IMR-90 (cell line): ENCODE results near the gene SNX3. TPM values are rescaled to one million over a fixed set of nuclear protein-coding genes. Genes with fewer than 3 reads are reported as not detected.

Experiments
- ATAC-seq: fragments of 200-7000 bp; cut with Tn5 transposase; 2 replicates; pipeline ENCODE4 v1.9.1; 2020; ENCODE audit warnings: low read depth, mild to moderate bottlenecking, moderate library complexity
- BruUV-seq: library from RNA; stranded (reverse); fragments of 400-500 nt; replicated peaks from 2 replicates; lab custom pipeline; 2021; lab: Mats Ljungman, UMichigan
- CTCF ChIA-PET: fragments of 300-600 bp; formaldehyde crosslinking; extraction: SDS; loops from one replicate; lab custom pipeline; 2021; ENCODE audit warnings: antibody characterized with exemption; lab: Yijun Ruan, JAX
- POLR2A ChIA-PET: fragments of 300-600 bp; sonication (Branson Sonifier 250); formaldehyde crosslinking; loops from one replicate; lab custom pipeline; 2022; ENCODE audit warnings: antibody characterized with exemption; ENCODE audit not compliant: unreplicated experiment; lab: Charles Lee
- DNase-seq: peaks from one replicate; pipeline ENCODE4 v3.0.0; 2013
- H2AFZ ChIP-seq: replicated peaks from 2 replicates; pipeline ENCODE3; 2013; ENCODE audit warnings: low read length, mild to moderate bottlenecking; ENCODE audit not compliant: poor library complexity
- H2AK5ac ChIP-seq: 2 replicates; pipeline ENCODE4 v1.6.1; 2013; ENCODE audit warnings: low read depth, low read length, inconsistent platforms
- H2AK9ac ChIP-seq: replicated peaks from 2 replicates; pipeline ENCODE3; 2013; ENCODE audit warnings: mild to moderate bottlenecking, low read depth, low read length, moderate library complexity; ENCODE audit not compliant: poor library complexity
- H2BK120ac ChIP-seq: 2 replicates; pipeline ENCODE4 v1.6.1; 2013; ENCODE audit warnings: low read depth, low read length, inconsistent platforms
- H2BK15ac ChIP-seq: 3 replicates; pipeline ENCODE4 v1.6.1; 2013; ENCODE audit warnings: low read depth, low read length, inconsistent platforms
- H2BK20ac ChIP-seq: 2 replicates; pipeline ENCODE4 v1.6.1; 2013; ENCODE audit warnings: low read depth, mild to moderate bottlenecking, inconsistent platforms, low read length, moderate library complexity
- H2BK5ac ChIP-seq: 2 replicates; pipeline ENCODE4 v1.6.1; 2013; ENCODE audit warnings: mild to moderate bottlenecking, low read depth, low read length, inconsistent platforms; ENCODE audit not compliant: poor library complexity, severe bottlenecking
- H3K14ac ChIP-seq: replicated peaks from 2 replicates; pipeline ENCODE4 v1.6.1; 2013; ENCODE audit warnings: low read depth, low read length, inconsistent platforms
- H3K18ac ChIP-seq: 2 replicates; pipeline ENCODE4 v1.6.1; 2013; ENCODE audit warnings: low read depth, low read length, control low read depth
- H3K23ac ChIP-seq: 2 replicates; pipeline ENCODE4 v1.6.1; 2013; ENCODE audit warnings: low read depth, low read length, inconsistent platforms
- H3K27ac ChIP-seq: 2 replicates; pipeline ENCODE4 v1.5.1; 2013; ENCODE audit warnings: mild to moderate bottlenecking, control low read depth, low read length; ENCODE audit not compliant: insufficient read depth
- H3K27me3 ChIP-seq: 2 replicates; pipeline ENCODE4 v1.6.1; 2013; ENCODE audit warnings: low read length; ENCODE audit not compliant: control insufficient read depth, insufficient read depth
- H3K36me3 ChIP-seq: 2 replicates; pipeline ENCODE4 v1.6.1; 2013; ENCODE audit warnings: low read length, mixed read lengths; ENCODE audit not compliant: control insufficient read depth, insufficient read depth
- H3K4ac ChIP-seq: 2 replicates; pipeline ENCODE4 v1.6.1; 2013; ENCODE audit warnings: low read depth, low read length, inconsistent platforms
- H3K4me1 ChIP-seq: 2 replicates; pipeline ENCODE4 v1.6.1; 2013; ENCODE audit warnings: low read length, mixed read lengths; ENCODE audit not compliant: control insufficient read depth, insufficient read depth
- H3K4me2 ChIP-seq: 2 replicates; pipeline ENCODE4 v1.6.1; 2013; ENCODE audit warnings: low read depth, mild to moderate bottlenecking, control low read depth, low read length, moderate library complexity
- H3K4me3 ChIP-seq: 2 replicates; pipeline ENCODE4 v1.5.1; 2013; ENCODE audit warnings: low read depth, mild to moderate bottlenecking, control low read depth, low read length, moderate library complexity; ENCODE audit not compliant: insufficient read depth
- H3K56ac ChIP-seq: 2 replicates; pipeline ENCODE4 v1.6.1; 2013; ENCODE audit warnings: low read length, inconsistent platforms; ENCODE audit not compliant: insufficient read depth; ENCODE audit errors: extremely low read depth
- H3K79me1 ChIP-seq, 2 experiments: 2 replicates each; pipeline ENCODE4 v1.6.1; 2013; ENCODE audit warnings: low read length in 2 of 2, inconsistent platforms in 1 of 2, low read depth in 1 of 2
- H3K9ac ChIP-seq: 2 replicates; pipeline ENCODE4 v1.6.1; 2013; ENCODE audit warnings: low read depth, low read length, control low read depth
- H3K9me1 ChIP-seq: 2 replicates; pipeline ENCODE4 v1.6.1; 2013; ENCODE audit warnings: low read length, inconsistent platforms; ENCODE audit not compliant: insufficient read depth
- H3K9me3 ChIP-seq: 2 replicates; pipeline ENCODE4 v1.6.1; 2013; ENCODE audit warnings: low read length; ENCODE audit not compliant: control insufficient read depth, insufficient read depth
- H4K20me1 ChIP-seq: 2 replicates; pipeline ENCODE4 v1.6.1; 2013; ENCODE audit warnings: low read length, inconsistent platforms; ENCODE audit not compliant: insufficient read depth
- H4K5ac ChIP-seq: 2 replicates; pipeline ENCODE4 v1.6.1; 2013; ENCODE audit warnings: mild to moderate bottlenecking, low read depth, low read length, control low read depth
- H4K8ac ChIP-seq, 2 experiments: 2 replicates each; pipeline ENCODE4 v1.6.1; 2013; ENCODE audit warnings: low read depth in 2 of 2, low read length in 2 of 2, control low read depth in 1 of 2, inconsistent platforms in 1 of 2
- H4K91ac ChIP-seq: 2 replicates; pipeline ENCODE4 v1.6.1; 2013; ENCODE audit warnings: low read depth, low read length, inconsistent platforms; ENCODE audit not compliant: insufficient read depth
- MXI1 ChIP-seq: IDR thresholded peaks from 2 replicates; pipeline ENCODE4 v1.6.1; 2012; ENCODE audit warnings: low read depth, mild to moderate bottlenecking, low read length, moderate library complexity, borderline replicate concordance
- WGBS, 2 experiments: methylation state at CpG; one replicate each; pipeline versions ENCODE4 v1.1.5 to v1.1.7; 2013; ENCODE audit warnings: missing lambda C conversion rate in 2 of 2; ENCODE audit not compliant: insufficient read length in 1 of 2; ENCODE audit errors: extremely low coverage in 2 of 2; 5-methylcytosine and 5-hydroxymethylcytosine counted together
- dilution Hi-C: fragments of 300-500 bp; cut with HindIII; formaldehyde crosslinking; loops from one replicate; pipeline ENCODE4 v1.14.3; 2018; ENCODE audit warnings: low sequenced_read_pairs; ENCODE audit not compliant: unreplicated experiment
- in situ Hi-C: fragments of 300-500 bp; cut with MboI; formaldehyde crosslinking; loops from 3 replicates; pipeline ENCODE4 v1.14.3; 2019; ENCODE audit warnings: low sequenced_read_pairs, inconsistent platforms, mixed read lengths
- intact Hi-C: fragments of 100-400 bp; cut with micrococcal nuclease; formaldehyde crosslinking; loops from 2 replicates; pipeline ENCODE4 v1.10.0; 2022
- polyA plus RNA-seq, 3 experiments: library from polyadenylated mRNA; depleted of rRNA; stranded (reverse); fragments of >200 nt; gene quantifications; 2 replicates each; pipeline ENCODE4 v1.2.3, GENCODE V29; 2012; ENCODE audit warnings: low replicate concordance in 1 of 3
- total RNA-seq: library from RNA; depleted of rRNA; stranded (reverse); fragments of >200 nt; gene quantifications from 2 replicates; pipeline ENCODE4 v1.2.3, GENCODE V29; 2012

Gene SNX3
- total and polyA plus RNA-seq, 2 of the 4 experiments (the other 2 are of a cell fraction), result 105 to 159 TPM

DNA sequence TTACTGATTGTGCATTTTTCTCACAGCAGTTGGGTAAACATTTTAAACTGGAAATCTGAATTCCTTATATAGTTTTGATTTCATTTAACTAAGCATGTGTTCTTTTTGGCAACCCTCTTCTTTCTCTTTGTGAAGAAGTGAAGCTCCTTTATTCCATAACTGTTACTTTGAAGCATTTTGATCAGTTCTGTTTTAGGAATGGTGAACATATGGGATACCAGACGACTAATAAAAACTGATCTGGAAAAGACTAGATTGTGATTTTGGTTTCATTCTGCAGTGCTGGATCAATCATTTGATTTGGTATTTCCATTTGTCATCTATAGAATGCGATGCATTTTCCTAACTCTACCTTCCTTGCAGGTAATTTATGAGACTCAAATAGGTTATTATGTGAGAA, 43.8 kb upstream of the SNX3 start:
- in situ Hi-C loops (no loop called here), intact Hi-C loops (no loop called here), dilution Hi-C loops (no loop called here)
- no CpG with 5 or more reads among the region's 2 CpGs for WGBS, 2 experiments
- H3K79me1 ChIP-seq, result no peaks in the 10 kb centered on the region; a peak in 1 of 4 replicates
- H3K4ac ChIP-seq, result no peak overlapping the region
- no peak overlapping the region for H2AFZ ChIP-seq
- no peak overlapping the region for H3K4me2 ChIP-seq
- no peak for TF ChIP-seq MXI1
- H2BK120ac ChIP-seq, result no peak overlapping the region
- H3K4me1 ChIP-seq, result no peaks in the 10 kb centered on the region
- no peak overlapping the region for H4K5ac ChIP-seq
- H4K91ac ChIP-seq, result no peak overlapping the region
- no peak overlapping the region for H3K18ac ChIP-seq
- H2AK9ac ChIP-seq, result no peak overlapping the region
- H3K56ac ChIP-seq, result no peak overlapping the region
- ATAC-seq, result no peak
- H3K27ac ChIP-seq, result no peak overlapping the region
- H4K8ac ChIP-seq, result no peak overlapping the region
- H3K9me1 ChIP-seq, result no peaks in the 10 kb centered on the region
- no peaks in the 10 kb centered on the region for H4K20me1 ChIP-seq
- H3K9me3 ChIP-seq, result no peaks in the 10 kb centered on the region
- no peaks in the 10 kb centered on the region for H3K27me3 ChIP-seq
- no peak overlapping the region for H3K9ac ChIP-seq
- H3K23ac ChIP-seq, result no peak overlapping the region
- DNase-seq, result no peak
- no peak overlapping the region for H2BK20ac ChIP-seq
- ChIA-PET CTCF (interaction anchor here (0.6 kb wide), 1 partner anchor 77 kb away, joined by 3 read pairs; no protein-coding TSS in a partner anchor), POLR2A (no interaction called here)
- H3K14ac ChIP-seq, result no peak overlapping the region
- H2BK15ac ChIP-seq, result no peak overlapping the region
- BruUV-seq, result no TSS peak
- no peaks in the 10 kb centered on the region for H3K36me3 ChIP-seq
- no peak overlapping the region for H2BK5ac ChIP-seq
- H2AK5ac ChIP-seq, result no peak overlapping the region
- no peak overlapping the region for H3K4me3 ChIP-seq
